Globus pallidus (tissue), 1 donor: ENCODE measurements around the gene CCNL2.

Experiments
- DNase-seq: peaks from one replicate; pipeline ENCODE4 v3.0.0-alpha.2; 2015; ENCODE audit warnings: low spot score

CCNL2 gene

DNA sequence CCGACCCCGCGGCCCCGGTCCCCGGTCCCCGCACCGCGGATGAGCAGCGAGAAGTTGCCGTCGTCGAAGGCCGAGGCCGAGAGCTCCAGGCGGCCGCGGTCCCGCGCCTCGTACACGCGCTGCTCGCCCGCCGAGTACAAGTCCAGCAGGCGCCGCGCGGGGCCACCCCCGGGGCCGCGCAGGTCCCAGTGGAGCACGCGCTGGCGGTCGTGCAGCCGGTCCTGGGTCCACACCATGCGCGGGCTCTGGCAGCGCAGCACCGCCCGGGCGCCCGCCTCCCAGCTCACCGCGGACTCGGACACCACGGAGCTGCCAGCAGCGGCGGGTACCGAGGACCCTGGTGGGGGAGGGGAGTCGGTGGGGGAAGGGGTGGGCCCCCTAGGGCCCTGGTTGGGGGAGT, 43.7 kb downstream of the CCNL2 start:
- DNase-seq: no peak

DNA sequence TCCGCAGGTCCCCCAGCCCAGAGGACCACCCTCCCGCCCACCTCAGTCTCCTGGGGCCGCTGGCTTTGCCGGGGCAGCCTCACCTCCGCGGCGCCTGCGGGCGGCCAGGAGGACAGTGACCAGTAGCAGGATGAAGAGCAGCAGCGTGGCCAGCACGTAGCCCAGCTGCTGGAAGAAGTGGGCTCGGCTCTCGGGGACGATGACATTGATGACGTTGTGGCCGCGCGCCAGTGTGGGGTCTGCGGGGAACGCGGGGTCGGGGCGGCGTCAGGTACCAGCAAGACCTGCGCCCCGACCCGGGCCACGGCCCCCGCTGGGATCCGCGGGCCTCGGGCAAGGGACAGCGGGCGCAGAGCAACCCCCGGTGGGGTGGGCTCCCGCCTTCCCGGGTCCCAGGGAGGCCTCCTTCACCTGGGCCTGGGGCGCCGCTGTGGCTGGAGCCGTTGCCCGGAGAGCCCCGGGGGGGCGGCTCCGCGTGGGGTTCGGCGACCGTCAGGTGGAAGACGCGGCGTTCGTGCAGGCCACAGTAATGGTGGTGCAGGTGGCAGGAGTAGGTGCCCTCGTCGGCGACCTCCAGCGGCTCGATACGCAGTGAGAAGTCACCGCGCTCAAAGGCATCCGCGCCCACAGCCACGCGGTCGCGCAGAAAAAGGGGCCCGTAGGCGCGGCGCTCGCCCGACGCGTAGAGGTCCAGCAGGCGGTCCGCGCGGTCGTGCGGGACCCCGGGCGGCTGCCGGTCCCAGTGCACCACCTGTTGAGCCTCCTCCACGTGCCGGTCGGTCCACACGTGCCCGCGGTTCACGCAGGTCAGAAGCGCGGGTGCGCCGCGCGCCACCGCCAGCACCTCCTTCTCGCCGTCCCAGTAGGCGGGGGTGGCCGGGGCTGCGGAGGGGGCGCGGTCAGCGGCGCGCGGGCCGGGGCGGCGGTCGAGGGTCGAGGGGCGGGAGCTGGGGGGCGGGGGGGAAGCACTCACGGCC, 44.6 kb downstream of the CCNL2 start:
- no peak for DNase-seq

DNA sequence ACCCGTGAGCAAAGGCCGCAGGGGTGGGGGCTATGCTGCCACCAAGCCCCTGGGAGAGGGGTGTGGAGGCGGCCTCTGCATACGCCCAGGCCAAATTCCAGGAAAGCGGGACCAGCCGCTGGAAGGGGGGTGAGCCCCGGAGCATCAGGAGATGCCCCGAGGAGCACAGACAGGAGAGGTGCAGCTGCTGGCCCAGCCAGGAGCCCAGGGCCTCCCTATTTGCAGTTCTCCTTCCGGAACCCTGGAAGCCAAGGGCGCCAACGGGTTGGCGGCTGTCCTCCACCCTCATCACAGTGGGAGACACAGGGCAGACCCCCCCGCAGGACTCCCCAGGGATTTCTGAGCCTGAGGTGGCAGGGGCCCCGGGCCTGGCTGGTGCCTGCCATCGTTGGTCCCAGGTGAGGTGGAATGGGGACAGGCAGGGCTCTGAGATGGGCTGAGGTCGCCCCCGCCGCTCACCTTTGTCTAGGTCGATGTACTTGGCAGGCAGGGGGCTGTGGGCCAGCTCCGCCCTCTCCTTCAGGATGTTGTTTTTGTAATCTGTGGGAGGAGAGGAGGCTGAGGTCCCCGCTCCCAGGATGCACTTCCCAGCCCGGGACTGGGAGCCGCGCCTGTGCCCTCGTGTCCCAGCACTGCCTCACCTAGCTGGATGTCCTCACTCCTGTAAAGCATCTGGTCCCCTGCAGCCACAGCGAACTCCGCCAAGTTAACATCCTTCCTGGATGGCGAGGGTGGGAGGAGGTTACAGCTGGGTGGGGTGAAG, 45.6 kb downstream of the CCNL2 start:
- no peak for DNase-seq

DNA sequence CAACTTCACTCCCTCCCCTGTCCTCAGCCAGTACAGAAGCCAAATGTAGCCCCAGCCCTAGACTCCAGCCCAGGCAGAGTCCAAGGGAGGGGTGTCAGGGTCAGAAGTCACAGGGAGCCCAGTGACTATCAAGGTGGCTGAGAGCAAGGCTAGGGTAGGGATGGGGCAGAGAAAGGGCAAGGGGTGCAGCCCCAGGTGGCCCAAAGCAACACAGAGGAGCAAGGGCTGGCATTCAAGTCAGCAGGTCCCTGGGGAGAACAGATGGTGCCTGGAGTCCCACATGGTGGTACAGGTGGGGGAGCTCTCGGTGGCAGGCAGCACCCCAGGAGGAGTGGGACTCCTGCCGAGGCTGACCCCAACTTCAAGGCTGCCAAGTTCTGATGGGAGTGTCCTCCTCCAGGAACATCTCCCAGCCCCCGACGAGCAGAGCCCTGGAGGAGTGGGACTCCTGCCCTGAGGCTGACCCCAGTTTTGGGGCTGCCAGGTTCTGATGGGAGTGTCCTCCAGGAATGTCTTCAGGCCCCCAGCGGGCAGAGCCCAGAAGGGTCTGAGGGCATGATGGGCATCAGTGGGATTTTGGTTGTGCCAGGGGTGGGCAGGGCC, 46.2 kb downstream of the CCNL2 start:
- DNase-seq: no peak

DNA sequence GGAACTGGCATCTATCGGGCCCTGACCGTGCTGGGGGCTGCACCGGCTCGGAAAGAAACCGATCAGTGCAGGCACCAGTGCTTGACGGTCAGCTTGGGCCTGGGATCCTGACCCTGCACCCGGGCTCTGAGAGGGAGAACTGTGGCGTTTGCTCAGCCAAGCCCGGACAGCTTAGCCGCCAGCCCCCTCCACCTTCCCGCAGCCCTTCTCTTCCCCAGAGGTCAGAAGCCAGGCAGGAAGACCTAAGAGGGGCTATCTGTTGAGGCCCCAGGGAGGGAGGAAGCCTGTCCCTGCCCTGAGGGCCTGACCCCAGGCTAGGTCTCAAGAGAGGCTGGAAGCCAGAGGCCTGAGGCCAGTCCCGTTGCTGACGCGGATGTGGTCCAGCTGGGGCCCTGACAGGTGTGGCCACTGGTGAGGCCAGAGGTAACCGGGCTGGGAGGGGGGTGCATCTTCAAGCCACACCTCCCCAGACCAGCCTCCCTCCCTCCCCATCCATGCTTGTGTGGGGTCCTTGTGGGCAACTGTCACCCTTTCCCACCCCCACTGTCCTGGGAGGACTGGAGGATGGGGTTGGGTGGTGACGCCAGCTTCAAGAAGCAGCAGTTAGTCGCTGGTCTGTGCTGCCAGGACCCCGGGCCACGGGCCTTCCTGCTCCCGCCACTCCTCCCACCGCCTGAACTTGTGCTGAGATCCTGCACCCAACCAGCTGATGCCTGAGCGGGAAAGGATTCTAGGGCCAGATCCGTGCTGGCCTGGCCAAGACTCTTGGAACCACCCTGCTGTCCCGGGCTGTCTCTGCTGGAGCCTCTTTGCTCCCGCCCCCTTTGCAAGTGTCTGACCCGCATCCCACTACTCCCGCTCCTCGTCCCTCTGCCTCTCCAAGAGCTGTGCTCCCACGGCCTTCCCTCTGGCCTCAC, 47.4 kb downstream of the CCNL2 start:
- DNase-seq: no peak

DNA sequence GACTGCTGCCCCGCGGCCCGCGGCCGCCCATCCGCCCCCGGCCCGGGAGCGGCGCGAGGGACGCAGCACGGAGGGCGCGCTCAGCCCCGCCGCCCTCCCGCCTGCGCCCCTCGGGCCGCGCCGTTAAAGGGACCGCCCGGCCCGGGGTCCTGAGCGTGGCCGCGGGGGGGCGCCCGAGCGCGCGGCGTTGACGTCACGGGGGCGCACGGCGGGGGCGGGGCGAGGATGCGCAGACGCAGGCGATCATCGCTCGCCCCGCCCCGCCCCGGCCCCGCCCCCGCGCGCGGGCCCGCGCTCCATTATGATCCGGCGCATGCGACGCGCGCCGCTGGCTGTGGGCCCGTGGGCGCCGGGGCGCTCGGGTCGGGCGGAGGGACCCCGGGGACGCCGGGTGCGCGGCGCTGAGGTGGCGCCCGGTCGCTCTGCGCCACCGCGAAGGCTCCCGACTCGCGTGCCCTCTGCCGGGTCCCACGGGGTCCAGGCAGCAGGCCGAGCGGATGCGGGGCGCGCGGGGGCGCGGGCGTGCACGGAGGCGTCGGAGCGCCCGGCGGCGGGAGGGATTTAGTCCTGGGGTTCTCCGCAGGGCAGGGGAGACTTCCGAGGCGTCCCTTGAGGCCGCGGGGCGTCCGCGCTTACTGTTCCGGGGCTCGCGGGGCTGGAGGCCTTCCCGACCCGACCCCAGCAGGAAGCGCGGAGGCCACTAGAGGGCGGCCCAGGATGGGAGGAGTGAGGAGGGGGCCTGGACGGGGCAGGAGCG, 49.7 kb downstream of the CCNL2 start, which contains the start of gene DVL1:
Gene DVL1 (minus strand): TSS at position 163 of the 757 bp plus-strand sequence. CDS start 353 bp downstream, outside the sequence.
- DNase-seq: peak; percentile 59

DNA sequence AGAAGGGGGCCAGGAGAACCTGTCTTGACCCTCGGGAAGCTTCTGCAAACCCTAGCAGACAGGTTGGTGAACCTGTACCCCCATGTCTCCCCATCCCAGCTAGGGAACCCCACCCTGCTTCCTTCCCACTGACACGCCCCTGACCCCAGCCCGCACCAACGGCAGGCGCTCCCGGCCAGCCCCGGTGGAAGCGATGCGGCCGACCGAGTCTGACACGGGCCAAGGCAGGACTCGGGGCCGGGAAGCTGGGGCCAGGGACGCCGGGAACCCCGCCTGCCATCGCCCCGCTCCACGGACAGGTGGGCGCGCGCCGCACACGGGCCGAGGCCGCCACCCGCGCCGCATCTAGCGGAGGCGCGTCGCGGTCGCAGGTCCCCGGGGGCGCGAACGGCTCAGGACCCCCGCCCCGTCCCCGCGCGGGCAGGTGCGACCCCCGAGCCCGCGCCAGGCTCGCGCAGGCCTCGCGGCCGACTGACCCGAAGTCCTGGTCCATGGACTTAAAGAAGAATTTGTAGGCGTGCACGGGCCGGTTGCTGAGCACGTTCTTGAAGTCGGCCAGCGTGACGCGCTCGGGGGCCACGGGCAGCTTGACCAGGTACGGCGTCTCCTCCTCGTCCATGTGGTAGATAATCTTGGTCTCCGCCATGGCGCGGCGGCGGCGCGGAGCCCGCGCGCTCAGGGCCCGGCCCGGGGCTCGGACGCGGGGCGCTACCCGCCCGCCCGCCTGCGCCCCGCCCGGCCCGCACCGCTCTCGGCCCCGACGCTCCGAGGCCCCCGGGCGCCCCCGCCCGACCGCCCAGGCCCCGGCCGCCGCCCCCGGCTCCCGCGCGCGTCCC, 50.5 kb downstream of the CCNL2 start:
- no peak for DNase-seq

DNA sequence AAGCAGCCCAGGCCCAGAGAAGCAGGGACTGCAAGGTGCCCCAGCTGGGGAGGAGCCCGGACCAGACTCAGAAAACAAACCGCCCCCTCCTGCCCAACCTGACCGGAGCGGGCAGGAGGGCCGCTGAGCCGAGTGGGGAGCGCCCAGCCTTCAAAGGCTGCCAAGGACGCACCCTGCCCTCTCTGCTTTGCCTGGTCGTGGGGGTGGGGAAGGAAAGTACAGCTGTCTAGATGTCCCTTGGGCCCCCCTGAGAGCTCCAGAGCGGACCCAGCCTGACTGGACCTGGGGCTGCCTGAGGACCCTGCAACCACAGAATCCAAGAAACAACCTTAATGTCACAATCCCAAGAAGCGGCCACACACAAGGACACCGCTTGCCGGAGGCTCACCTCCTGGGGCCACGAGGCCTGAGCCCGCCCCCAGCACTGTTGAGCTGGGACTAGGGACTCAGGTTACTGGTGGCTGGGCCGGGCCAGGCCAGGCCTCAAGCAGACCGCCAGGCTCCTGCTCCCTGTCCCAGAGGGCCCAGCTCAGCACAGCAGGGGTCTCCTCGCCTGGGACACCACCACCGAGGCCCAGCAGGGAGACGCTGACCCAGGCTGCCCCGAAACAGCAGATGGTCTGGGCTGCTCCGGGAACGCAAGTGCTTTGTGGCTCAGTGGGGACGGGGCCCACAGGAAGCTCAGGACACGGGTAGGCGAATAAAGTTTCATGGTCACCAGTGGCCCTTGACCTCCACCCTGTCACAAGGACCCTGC, 51.3 kb downstream of the CCNL2 start:
- no peak for DNase-seq

DNA sequence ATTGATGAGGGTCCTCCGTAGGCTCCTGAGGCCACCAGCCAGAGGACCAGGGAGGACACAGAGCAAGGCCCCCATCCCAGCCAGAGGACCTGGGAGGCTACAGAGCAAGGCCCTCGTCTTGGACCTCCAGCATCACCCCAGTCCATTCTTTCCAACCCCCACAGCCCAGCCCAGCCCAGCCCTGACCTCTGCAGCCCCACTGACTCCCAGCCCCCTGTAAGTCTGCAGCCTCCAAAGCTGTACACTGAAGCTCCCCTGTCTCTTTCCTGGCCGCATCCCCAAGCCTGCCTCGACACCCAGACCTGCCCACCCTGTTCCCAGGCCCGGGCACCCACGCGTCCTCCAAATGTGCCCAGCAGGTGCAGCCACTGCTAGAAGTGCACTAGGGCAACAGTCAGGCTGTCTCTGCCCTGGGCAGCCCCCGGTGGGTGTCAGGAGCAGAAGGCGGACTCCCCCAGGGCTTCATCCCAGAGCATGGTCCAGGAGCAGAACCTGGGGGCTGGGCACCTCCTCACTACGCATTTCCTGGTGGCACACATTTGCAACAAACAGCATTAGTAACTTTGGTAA, 52.0 kb downstream of the CCNL2 start:
- no peak for DNase-seq

DNA sequence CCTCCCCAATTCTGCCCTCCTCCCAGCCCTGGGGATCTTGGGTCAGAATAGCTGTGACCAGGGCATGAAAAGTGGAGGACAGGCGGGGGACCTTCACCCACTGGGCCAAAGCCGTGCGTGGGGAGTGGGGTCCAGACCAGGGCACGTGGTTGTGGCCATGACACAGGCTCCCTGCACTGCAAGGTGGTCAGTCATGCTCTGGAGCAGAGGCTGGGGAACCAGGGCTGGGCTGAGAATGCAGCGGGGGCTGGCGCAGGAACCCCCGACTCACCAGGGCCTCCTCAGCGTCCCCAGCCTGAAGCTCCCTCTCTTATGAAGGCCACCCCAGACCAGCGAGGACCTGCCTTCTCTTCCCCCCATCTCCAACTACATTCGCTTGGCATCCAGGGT, 52.6 kb downstream of the CCNL2 start:
- DNase-seq: no peak

DNA sequence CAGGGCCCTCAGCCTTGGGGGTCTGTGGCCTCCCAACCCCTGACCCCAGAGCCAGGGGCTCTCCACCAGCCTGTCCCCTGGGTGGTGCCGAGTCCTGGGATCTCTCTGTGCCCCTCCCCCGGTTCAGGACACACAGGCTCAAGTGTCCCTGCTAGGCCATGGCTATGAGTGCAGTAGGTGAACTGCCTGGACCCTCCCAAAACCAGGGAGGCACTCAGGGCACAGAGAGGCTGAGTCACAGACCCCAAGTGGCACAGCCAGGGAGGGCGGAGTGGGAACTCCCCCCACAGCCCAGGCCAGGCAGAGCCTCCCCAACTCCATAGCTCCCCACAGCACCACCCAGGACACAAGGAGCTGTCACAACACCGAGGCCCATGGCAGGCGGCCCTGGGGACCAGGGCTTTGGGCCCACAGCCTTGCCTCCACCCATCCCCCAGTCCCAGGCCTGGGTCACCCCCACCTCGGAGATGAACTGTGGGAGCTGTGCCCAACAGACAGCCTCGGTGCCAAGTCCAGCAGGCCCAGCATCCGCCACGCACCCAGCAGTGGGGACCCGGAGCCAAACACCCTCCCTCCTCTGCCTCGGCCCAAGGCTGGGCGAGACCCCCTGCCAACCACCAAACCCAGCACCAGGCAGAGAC, 53.2 kb downstream of the CCNL2 start:
- DNase-seq: no peak

DNA sequence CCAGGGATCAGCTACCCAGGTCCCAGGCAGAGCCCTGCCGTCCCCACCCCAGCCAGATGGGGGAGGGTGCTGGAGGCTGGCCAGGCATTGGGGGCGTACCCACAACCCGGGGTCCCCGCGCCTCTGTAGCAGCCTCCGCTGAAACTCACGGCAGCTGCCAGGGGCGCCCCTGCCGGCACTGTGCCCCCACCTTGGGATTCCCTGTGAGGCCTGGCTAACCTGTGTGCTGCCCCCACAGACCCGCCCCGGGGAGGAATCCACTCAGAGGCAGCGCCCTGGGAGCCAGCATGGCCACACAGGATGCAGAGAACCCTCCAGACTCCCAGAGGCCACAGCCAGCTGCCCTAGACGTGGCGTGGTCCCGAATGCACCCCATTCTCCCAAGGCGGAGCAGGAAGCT, 53.8 kb downstream of the CCNL2 start:
- no peak for DNase-seq

DNA sequence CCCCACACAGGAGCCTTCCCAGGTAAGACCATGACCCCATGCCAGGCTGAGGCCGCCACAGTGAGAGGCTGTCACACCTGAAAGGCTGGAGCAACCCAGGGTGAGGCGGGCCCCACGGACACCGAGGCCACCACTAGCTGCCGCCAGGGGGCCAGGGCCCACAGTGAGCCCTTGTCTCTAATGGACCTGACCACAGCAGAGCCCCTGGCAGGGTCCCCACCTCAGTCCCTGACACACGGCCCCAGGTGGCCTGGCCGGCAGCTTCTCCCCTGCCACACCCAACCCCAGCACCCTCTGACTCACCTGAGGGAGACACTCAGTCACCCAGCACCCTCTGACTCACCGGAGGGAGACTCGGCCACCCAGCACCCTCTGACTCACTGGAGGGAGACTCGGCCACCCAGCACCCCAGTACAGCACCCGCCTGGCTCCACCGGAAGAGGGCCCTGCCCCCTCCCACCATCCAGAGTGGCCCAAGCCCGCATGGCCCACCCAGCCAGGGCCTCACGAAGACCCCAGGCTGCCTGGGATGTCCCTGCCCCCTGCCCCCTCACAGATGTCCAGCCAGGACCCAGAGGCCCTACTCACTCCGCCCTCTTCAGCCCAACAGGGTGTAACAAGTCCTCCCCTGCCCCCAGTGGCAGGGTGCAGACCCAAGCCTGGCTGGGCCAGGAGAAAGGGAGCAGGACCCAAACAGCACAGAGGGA, 54.3 kb downstream of the CCNL2 start:
- DNase-seq: no peak

DNA sequence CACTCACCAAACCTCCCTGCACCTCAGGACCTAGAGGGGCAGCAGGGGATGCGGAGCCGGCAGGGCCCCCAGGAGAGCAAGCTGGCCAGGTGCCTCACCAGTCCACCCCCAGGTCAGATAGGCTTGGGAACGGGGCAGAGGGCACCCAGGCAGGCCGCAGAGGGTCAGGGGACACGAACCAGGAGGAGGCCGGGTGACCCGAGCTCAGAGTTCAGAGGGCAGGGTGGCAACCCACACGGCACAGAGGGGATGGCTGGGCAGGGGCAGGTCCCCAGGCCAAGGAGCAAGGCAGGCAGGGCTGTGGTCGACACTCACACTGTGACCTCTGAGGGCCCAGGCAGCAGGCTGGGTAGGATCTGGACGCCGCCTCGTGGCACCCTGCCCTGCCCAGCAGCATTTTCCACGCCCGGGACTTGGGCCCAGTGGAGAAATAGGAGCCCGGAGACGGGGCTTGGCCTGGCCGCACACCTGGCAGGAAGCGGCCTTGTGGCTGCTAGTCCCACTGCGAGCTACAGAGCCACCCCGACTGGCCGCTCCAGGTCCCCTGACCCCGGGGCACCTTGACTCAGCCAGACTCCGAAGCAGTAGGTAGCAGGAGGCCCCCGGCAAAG, 55.2 kb downstream of the CCNL2 start:
- DNase-seq: no peak

DNA sequence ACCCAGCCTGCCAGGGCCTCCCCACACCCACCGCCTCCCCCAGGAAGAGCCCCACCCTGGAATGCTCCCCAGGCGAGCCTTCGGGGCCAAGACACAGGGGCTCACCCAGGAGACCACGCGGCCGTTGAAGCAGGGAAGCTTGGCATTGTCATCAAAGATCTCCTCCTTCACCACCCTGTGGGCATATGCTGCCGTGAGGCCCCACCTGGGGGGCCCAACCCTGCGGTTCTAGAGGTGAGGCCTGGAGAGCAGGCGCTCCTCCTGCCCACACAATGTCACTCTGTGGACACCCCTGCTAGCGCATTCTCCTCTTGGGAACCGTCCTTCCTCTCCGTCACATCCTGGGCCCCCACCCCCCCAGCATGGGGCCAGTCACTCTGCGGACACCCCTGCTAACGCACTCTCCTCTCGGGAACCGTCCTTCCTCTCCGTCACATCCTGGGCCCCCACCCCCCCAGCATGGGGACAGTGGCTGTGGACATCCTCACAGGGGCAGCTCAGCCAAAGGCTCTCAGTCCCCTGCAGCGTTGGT, 56.5 kb downstream of the CCNL2 start:
- no peak for DNase-seq

DNA sequence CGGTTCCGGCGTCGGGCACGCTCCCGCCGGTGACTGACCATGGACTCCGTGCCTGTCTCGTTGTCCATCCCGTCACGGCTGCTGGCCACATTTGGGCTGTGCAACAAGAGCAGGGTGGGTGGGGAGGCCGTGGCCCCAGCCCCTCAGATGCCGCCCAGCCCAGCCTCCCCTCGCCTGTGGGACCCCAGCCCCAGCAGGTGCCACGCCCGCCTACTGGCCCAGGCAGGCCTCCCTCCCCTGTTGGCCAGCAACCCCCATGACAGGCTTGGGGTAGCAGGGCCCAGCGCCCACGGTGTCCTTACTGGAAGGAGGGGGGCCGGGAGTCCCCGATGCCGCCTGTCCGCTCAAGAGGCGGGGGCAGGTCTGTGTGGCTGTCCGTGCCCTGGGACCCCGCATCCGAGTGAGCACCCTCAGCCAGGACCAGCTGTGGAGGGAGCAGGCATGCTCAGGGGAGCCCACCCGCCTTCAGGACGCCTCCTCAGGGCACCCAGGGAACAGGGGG, 57.0 kb downstream of the CCNL2 start:
- DNase-seq: no peak

DNA sequence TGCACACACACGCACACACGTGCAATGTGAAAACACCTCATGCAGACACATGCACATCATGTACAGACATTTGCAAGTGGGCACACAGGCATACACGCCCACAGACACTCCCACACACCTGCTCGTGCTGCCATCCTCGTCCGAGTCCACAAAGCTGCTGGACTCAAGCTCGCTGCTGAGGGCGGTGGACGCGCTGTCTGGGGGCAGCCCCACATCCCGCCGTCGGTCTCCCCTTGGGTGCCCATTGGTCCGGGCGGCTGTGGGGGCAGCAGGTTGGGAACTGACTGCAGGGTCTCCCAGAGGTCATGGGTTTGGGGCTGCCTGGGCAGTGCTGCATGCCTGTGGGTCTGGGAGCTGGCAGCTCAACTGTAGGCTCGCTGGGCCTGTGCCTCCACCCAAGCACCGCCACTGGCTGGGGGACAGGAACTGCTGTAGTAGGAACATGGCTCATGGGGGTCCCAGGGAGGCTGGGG, 57.5 kb downstream of the CCNL2 start:
- no peak for DNase-seq
